ENCODE data around the gene MRPL32.

Gene MRPL32

DNA sequence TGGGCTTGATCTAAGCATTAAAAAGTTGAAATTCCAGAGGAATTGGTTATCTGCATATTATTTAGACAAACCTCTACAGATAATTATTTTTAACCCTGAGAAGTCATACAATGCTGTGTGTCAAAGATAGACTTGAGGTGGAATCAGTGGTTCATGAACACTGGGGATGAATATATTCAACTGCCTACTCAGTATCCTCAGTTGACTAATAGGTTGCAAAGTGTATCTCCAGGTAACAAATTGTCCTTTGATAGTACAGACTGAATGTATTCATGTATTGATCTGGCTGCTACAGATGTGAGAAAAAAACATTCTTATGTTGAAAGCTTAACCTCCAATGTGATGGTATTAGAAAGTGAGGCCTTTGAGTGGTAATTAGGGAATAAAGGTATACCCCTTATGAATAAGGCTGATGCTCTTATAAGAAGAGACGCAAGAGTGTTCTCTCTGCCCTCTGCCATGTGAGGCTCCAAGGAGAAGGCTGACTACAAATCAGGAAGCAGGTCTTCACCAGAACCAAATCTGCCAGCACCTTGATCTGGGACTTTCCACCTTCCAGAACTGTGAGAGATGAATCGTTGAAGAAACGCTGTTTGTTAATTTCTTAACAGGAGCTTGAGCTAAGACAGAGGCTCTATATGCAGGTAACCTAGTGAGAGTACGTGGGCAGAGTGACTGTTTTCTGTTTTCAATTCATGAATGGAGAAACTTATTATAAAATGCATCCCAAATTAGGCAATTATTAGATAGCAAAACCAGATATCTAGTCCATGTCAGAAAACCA is 7.5 kb downstream of the MRPL32 start:
- Histone ChIP-seq H3K27me3 (ENCODE audit: insufficient read depth, low read length, poor library complexity) (no peaks in the 10 kb centered on the region), H3K56ac (ENCODE audit: low read length) (no peak overlapping the region), H3K23ac (ENCODE audit: low read length) (no peak overlapping the region), H4K8ac (ENCODE audit: low read depth, low read length) (no peak overlapping the region), H3K18ac (ENCODE audit: low read length) (no peak overlapping the region), H2BK15ac (replicated peaks; ENCODE audit: low read depth) (no peak overlapping the region), H3K27ac (ENCODE audit: low read depth, low read length) (no peak overlapping the region), H3K4me2 (ENCODE audit: low read length) (no peak overlapping the region), H3K4me1 (ENCODE audit: control insufficient read depth, low read depth, low read length) (no peaks in the 10 kb centered on the region), H2AK5ac (ENCODE audit: low read length) (no peak overlapping the region), H2BK5ac (ENCODE audit: low read length) (no peak overlapping the region), H3K79me1 (ENCODE audit: low read length) (peaks cover 1% of the 10 kb centered on the region), H2BK120ac (ENCODE audit: low read depth, low read length) (no peak overlapping the region), H3K9ac (ENCODE audit: low read length) (no peak overlapping the region), H3K79me2 (ENCODE audit: control insufficient read depth, insufficient read depth, low read length) (peaks cover 1% of the 10 kb centered on the region), H4K5ac (ENCODE audit: low read length) (no peak overlapping the region), H3K4ac (ENCODE audit: low read depth, low read length) (no peak overlapping the region), H3K4me3 (ENCODE audit: low read length) (no peak overlapping the region), H3K36me3 (ENCODE audit: control insufficient read depth, insufficient read depth, low read length) (peaks cover 2% of the 10 kb centered on the region)
- no peak for DNase-seq
- WGBS (ENCODE audit: extremely low coverage, insufficient coverage, low lambda C conversion rate): no CpG with 5 or more reads among the region's 4 CpGs

DNA sequence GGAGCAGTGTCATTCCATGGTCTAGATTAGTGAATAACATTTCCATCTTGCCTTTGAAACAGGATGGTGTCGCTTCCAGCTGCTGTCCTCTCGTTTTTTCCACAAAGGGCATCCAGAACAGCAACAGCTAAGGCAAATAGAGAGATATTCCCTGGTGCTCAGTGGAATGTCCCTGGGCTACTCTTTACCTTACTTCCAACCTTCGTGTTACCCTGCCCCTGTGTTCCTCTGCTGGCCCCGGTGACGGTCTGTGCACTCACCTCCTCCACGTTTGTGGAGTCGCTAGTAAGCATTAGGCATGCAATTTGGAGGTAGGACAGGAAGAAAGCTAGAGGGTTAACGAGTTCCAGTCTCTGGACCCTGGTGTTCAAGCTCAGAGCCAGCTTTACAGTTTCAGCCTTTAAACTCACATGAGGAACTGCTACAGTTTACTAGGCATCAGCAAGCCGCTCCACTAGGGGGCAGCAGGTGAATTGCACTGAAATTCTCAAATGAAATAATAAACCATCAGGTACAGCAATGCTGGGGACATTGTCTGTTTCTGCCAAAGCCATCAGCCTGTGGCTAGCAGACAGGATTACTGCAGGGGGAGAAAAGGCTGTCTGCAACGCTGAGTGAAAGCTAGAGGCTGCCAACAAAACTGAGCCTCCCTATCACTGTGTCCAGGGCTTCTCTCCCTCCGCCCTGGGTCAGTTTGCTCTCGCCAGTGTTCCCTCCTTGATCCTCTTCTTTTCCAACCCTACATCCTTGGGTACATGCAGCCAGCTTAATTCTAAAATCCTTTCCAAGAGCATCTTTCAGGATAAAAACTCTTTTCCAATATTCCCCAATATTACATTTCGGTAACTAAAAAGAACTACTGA is 9.0 kb downstream of the MRPL32 start:
- no peaks in the 10 kb centered on the region for H3K27me3 ChIP-seq (ENCODE audit: insufficient read depth, low read length, poor library complexity)
- no peak overlapping the region for H4K5ac ChIP-seq (ENCODE audit: low read length)
- no peak overlapping the region for H3K4me2 ChIP-seq (ENCODE audit: low read length)
- H2BK120ac ChIP-seq (ENCODE audit: low read depth, low read length): no peak overlapping the region
- DNase-seq: peak; percentile 89
- WGBS (ENCODE audit: extremely low coverage, insufficient coverage, low lambda C conversion rate): no CpG with 5 or more reads among the region's 13 CpGs
- H3K9ac ChIP-seq (ENCODE audit: low read length): peak overlapping the region; percentile 69
- peak overlapping the region; percentile 75 for H3K18ac ChIP-seq (ENCODE audit: low read length)
- H3K4me3 ChIP-seq (ENCODE audit: low read length): no peak overlapping the region
- H3K23ac ChIP-seq (ENCODE audit: low read length): no peak overlapping the region
- H2AK5ac ChIP-seq (ENCODE audit: low read length): peak overlapping the region; percentile 79
- no peak overlapping the region for H3K4ac ChIP-seq (ENCODE audit: low read depth, low read length)
- no peak overlapping the region for H3K27ac ChIP-seq (ENCODE audit: low read depth, low read length)
- H4K8ac ChIP-seq (ENCODE audit: low read depth, low read length): no peak overlapping the region
- H3K36me3 ChIP-seq (ENCODE audit: control insufficient read depth, insufficient read depth, low read length): no peaks in the 10 kb centered on the region
- no peak overlapping the region for H2BK15ac ChIP-seq (replicated peaks; ENCODE audit: low read depth)
- peak overlapping the region; percentile 87 for H3K56ac ChIP-seq (ENCODE audit: low read length)
- no peaks in the 10 kb centered on the region for H3K4me1 ChIP-seq (ENCODE audit: control insufficient read depth, low read depth, low read length)
- peak overlapping the region; percentile 83 for H2BK5ac ChIP-seq (ENCODE audit: low read length)
- no peaks in the 10 kb centered on the region for H3K79me1 ChIP-seq (ENCODE audit: low read length)
- no peaks in the 10 kb centered on the region for H3K79me2 ChIP-seq (ENCODE audit: control insufficient read depth, insufficient read depth, low read length)

DNA sequence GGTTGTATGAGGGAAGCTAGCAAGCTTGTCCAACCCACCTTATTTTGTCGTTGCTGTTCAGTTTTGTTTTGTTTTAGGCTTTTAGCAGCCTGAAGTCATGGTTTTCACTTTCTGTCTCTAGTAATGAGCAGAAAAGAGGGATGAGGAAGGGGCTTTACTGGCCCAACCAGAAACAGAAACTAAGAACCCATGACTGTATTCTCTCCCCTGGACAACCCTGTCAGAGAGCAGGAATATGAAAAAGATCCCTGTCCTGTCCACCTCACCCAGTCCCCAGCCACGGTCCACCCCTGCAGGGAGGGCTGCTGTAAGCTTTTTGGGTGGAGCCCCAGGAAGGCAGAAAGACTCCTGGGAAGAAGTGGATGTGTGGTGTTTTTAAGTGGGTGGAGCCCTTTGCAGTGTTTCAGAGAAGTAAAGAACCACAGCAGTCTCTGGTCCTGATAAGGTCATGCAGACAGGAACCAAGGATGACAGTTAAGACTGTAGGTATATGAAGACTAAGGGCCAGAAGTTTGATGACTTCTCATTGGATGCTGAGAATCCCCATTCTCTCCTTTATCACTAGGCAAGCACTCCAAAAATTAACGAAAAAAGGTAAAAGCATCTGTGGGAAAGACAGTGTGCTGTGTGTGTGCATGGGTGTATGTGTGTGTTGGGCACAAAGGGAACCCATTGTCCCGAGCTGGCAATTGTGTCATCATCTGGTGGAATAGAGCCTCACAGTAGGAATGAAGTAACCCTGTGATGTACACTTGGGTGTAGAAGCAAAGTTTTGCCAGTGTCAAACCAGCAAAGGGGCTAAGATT is 13.8 kb downstream of the MRPL32 start:
- Histone ChIP-seq H3K79me1 (ENCODE audit: low read length) (no peaks in the 10 kb centered on the region), H4K5ac (ENCODE audit: low read length) (no peak overlapping the region), H3K36me3 (ENCODE audit: control insufficient read depth, insufficient read depth, low read length) (no peaks in the 10 kb centered on the region), H3K27ac (ENCODE audit: low read depth, low read length) (no peak overlapping the region), H2AK5ac (ENCODE audit: low read length) (no peak overlapping the region), H3K79me2 (ENCODE audit: control insufficient read depth, insufficient read depth, low read length) (no peaks in the 10 kb centered on the region), H3K18ac (ENCODE audit: low read length) (no peak overlapping the region), H3K4me3 (ENCODE audit: low read length) (no peak overlapping the region), H3K4ac (ENCODE audit: low read depth, low read length) (peak overlapping the region; percentile 62), H3K23ac (ENCODE audit: low read length) (no peak overlapping the region), H3K9ac (ENCODE audit: low read length) (peak overlapping the region; percentile 37), H3K4me2 (ENCODE audit: low read length) (no peak overlapping the region), H3K4me1 (ENCODE audit: control insufficient read depth, low read depth, low read length) (no peaks in the 10 kb centered on the region), H2BK120ac (ENCODE audit: low read depth, low read length) (no peak overlapping the region), H4K8ac (ENCODE audit: low read depth, low read length) (no peak overlapping the region), H2BK15ac (replicated peaks; ENCODE audit: low read depth) (no peak overlapping the region), H2BK5ac (ENCODE audit: low read length) (no peak overlapping the region), H3K56ac (ENCODE audit: low read length) (peak overlapping the region; percentile 61), H3K27me3 (ENCODE audit: insufficient read depth, low read length, poor library complexity) (no peaks in the 10 kb centered on the region)
- no CpG with 5 or more reads among the region's 4 CpGs for WGBS (ENCODE audit: extremely low coverage, insufficient coverage, low lambda C conversion rate)
- DNase-seq: no peak

DNA sequence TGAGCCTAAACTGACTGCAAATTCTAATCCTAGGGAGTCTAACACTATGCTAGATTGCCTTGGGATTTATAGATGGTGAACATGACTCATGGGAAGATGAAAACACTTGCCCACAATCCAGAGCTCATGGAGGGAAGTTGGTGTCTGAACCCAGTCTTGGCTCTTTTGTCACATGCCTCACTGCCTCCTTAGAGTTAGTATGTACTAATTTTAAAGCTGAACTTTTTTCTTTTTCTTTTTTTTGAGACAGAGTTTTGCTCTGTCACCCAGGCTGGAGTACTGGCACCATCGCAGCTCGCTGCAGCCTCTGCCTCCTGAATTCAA is 14.4 kb downstream of the MRPL32 start:
- WGBS (ENCODE audit: extremely low coverage, insufficient coverage, low lambda C conversion rate): no CpG with 5 or more reads among the region's 2 CpGs
- Histone ChIP-seq H2BK15ac (replicated peaks; ENCODE audit: low read depth) (no peak overlapping the region), H3K9ac (ENCODE audit: low read length) (no peak overlapping the region)

DNA sequence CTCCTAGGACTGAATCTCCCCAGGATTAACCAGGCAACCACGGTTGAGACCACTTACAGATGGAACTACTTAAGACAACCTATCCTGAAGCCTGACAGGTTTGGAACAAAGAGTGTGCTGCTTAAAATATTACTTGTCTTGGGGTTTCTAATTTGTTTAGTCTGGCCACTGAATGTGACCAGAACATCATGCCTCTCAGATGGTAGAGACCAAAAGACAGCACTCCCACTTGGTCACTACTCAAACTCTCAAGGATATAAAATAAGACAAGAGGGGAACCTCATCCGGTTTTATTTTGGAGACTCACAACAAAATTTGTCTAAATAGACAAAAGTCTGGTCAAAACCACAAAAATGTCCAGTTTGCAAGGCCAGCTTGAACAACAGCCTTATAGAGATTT is 15.3 kb downstream of the MRPL32 start:
- H4K8ac ChIP-seq (ENCODE audit: low read depth, low read length): no peak overlapping the region
- no peaks in the 10 kb centered on the region for H3K36me3 ChIP-seq (ENCODE audit: control insufficient read depth, insufficient read depth, low read length)
- H3K27ac ChIP-seq (ENCODE audit: low read depth, low read length): peak overlapping the region; percentile 66
- H3K9ac ChIP-seq (ENCODE audit: low read length): no peak overlapping the region
- H4K5ac ChIP-seq (ENCODE audit: low read length): no peak overlapping the region
- no peak overlapping the region for H3K4me2 ChIP-seq (ENCODE audit: low read length)
- H3K4me3 ChIP-seq (ENCODE audit: low read length): no peak overlapping the region
- H3K79me2 ChIP-seq (ENCODE audit: control insufficient read depth, insufficient read depth, low read length): no peaks in the 10 kb centered on the region
- peak overlapping the region; percentile 23 for H2BK5ac ChIP-seq (ENCODE audit: low read length)
- no peaks in the 10 kb centered on the region for H3K4me1 ChIP-seq (ENCODE audit: control insufficient read depth, low read depth, low read length)
- H3K18ac ChIP-seq (ENCODE audit: low read length): peak overlapping the region; percentile 7
- peak overlapping the region; percentile 12 for H2AK5ac ChIP-seq (ENCODE audit: low read length)
- WGBS (ENCODE audit: extremely low coverage, insufficient coverage, low lambda C conversion rate): no CpG with 5 or more reads among the region's 2 CpGs
- no peaks in the 10 kb centered on the region for H3K27me3 ChIP-seq (ENCODE audit: insufficient read depth, low read length, poor library complexity)
- DNase-seq: no peak
- H3K23ac ChIP-seq (ENCODE audit: low read length): no peak overlapping the region
- H3K4ac ChIP-seq (ENCODE audit: low read depth, low read length): peak overlapping the region; percentile 79
- H2BK15ac ChIP-seq (replicated peaks; ENCODE audit: low read depth): no peak overlapping the region
- H2BK120ac ChIP-seq (ENCODE audit: low read depth, low read length): peak overlapping the region; percentile 51
- H3K56ac ChIP-seq (ENCODE audit: low read length): peak overlapping the region; percentile 59
- H3K79me1 ChIP-seq (ENCODE audit: low read length): no peaks in the 10 kb centered on the region

More for the DNA sequence above, 14.4 kb downstream of the MRPL32 start:
- H3K4me3 ChIP-seq (ENCODE audit: low read length): no peak overlapping the region
- H3K27ac ChIP-seq (ENCODE audit: low read depth, low read length): no peak overlapping the region
- H2BK5ac ChIP-seq (ENCODE audit: low read length): no peak overlapping the region
- H3K18ac ChIP-seq (ENCODE audit: low read length): no peak overlapping the region
- no peak overlapping the region for H3K23ac ChIP-seq (ENCODE audit: low read length)
- no peaks in the 10 kb centered on the region for H3K79me1 ChIP-seq (ENCODE audit: low read length)
- no peak for DNase-seq
- no peaks in the 10 kb centered on the region for H3K4me1 ChIP-seq (ENCODE audit: control insufficient read depth, low read depth, low read length)
- H3K36me3 ChIP-seq (ENCODE audit: control insufficient read depth, insufficient read depth, low read length): no peaks in the 10 kb centered on the region
- H3K4me2 ChIP-seq (ENCODE audit: low read length): no peak overlapping the region
- peak overlapping the region; percentile 62 for H3K4ac ChIP-seq (ENCODE audit: low read depth, low read length)
- no peaks in the 10 kb centered on the region for H3K79me2 ChIP-seq (ENCODE audit: control insufficient read depth, insufficient read depth, low read length)
- no peak overlapping the region for H4K5ac ChIP-seq (ENCODE audit: low read length)
- no peak overlapping the region for H2BK120ac ChIP-seq (ENCODE audit: low read depth, low read length)
- no peaks in the 10 kb centered on the region for H3K27me3 ChIP-seq (ENCODE audit: insufficient read depth, low read length, poor library complexity)
- H4K8ac ChIP-seq (ENCODE audit: low read depth, low read length): no peak overlapping the region
- no peak overlapping the region for H2AK5ac ChIP-seq (ENCODE audit: low read length)
- no peak overlapping the region for H3K56ac ChIP-seq (ENCODE audit: low read length)

Measured in mesendoderm (in vitro differentiated cells).